Panc1 (cell line): ENCODE results near the gene SAMD4B.

Experiments
- POLR2AphosphoS5 ChIP-seq: IDR thresholded peaks from 2 replicates; pipeline ENCODE4 v1.6.1; 2012; ENCODE audit warnings: mild to moderate bottlenecking, low read depth, low read length, moderate library complexity
- TCF7L2 ChIP-seq: IDR thresholded peaks from 2 replicates; pipeline ENCODE4 v1.6.1; 2011; ENCODE audit warnings: mild to moderate bottlenecking, low read depth, low read length, inconsistent platforms
- TF ChIP-seq, protein P1 (sequence below): fragments of 450-650 bp; IDR thresholded peaks from 2 replicates; pipeline ENCODE4 v1.5.1; 2017; ENCODE audit warnings: mild to moderate bottlenecking
- TF ChIP-seq, protein P2 (sequence below), 2 experiments: IDR thresholded peaks; 2 replicates each; pipeline ENCODE4 v1.6.1; 2011 to 2012; ENCODE audit warnings: low read depth in 2 of 2, control low read depth in 1 of 2, low read length in 1 of 2, mild to moderate bottlenecking in 1 of 2, moderate library complexity in 1 of 2; ENCODE audit not compliant: insufficient read depth in 1 of 2

DNA sequence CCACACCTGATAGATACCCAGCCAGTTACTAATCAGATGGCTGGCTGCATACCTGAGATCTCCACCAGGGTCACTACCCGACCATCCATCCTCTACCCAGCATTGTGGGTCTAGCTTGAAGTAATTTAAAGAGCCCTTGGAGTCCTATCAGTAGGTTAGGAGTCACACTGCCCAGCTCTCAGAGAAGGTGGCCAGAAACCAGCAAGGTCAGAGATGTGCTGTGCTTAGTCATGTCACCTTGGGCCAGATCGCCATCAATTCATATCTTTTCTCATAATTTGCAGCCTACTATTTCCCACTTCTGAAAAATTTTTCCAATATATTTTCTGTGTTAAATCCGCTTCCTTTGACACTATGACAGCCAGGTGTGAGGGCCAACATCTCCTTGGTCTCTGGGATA, 13.9 kb downstream of the SAMD4B start:
- TF ChIP-seq, protein P1, sequence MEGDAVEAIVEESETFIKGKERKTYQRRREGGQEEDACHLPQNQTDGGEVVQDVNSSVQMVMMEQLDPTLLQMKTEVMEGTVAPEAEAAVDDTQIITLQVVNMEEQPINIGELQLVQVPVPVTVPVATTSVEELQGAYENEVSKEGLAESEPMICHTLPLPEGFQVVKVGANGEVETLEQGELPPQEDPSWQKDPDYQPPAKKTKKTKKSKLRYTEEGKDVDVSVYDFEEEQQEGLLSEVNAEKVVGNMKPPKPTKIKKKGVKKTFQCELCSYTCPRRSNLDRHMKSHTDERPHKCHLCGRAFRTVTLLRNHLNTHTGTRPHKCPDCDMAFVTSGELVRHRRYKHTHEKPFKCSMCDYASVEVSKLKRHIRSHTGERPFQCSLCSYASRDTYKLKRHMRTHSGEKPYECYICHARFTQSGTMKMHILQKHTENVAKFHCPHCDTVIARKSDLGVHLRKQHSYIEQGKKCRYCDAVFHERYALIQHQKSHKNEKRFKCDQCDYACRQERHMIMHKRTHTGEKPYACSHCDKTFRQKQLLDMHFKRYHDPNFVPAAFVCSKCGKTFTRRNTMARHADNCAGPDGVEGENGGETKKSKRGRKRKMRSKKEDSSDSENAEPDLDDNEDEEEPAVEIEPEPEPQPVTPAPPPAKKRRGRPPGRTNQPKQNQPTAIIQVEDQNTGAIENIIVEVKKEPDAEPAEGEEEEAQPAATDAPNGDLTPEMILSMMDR: no peak
- TF ChIP-seq, protein P2, sequence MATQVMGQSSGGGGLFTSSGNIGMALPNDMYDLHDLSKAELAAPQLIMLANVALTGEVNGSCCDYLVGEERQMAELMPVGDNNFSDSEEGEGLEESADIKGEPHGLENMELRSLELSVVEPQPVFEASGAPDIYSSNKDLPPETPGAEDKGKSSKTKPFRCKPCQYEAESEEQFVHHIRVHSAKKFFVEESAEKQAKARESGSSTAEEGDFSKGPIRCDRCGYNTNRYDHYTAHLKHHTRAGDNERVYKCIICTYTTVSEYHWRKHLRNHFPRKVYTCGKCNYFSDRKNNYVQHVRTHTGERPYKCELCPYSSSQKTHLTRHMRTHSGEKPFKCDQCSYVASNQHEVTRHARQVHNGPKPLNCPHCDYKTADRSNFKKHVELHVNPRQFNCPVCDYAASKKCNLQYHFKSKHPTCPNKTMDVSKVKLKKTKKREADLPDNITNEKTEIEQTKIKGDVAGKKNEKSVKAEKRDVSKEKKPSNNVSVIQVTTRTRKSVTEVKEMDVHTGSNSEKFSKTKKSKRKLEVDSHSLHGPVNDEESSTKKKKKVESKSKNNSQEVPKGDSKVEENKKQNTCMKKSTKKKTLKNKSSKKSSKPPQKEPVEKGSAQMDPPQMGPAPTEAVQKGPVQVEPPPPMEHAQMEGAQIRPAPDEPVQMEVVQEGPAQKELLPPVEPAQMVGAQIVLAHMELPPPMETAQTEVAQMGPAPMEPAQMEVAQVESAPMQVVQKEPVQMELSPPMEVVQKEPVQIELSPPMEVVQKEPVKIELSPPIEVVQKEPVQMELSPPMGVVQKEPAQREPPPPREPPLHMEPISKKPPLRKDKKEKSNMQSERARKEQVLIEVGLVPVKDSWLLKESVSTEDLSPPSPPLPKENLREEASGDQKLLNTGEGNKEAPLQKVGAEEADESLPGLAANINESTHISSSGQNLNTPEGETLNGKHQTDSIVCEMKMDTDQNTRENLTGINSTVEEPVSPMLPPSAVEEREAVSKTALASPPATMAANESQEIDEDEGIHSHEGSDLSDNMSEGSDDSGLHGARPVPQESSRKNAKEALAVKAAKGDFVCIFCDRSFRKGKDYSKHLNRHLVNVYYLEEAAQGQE (IDR thresholded peaks at IDR 0.05; ENCODE audit: insufficient read depth in 1 of 2, low read depth in 2 of 2, low read length in 1 of 2): no peak
- TF ChIP-seq POLR2AphosphoS5: no peak
- TF ChIP-seq TCF7L2: no peak
